Stimulated activated CD8-positive, alpha-beta memory T cell treated with anti-CD3 and anti-CD28 coated beads, Interleukin-12 subunit alpha, Interleukin-12 subunit beta, amount 100 ng/mL, for 4 hours (primary cell): ENCODE results near the gene LAMP1.
"Not testable (repeated sequence)": the region's sequence is repeated elsewhere in the genome, so short reads cannot be mapped to it uniquely, and the experiment has no call there.

Experiments
- DNase-seq: peaks from one replicate; pipeline ENCODE4 v3.0.0-alpha.2; 2020; ENCODE audit warnings: low read depth

Gene LAMP1

DNA sequence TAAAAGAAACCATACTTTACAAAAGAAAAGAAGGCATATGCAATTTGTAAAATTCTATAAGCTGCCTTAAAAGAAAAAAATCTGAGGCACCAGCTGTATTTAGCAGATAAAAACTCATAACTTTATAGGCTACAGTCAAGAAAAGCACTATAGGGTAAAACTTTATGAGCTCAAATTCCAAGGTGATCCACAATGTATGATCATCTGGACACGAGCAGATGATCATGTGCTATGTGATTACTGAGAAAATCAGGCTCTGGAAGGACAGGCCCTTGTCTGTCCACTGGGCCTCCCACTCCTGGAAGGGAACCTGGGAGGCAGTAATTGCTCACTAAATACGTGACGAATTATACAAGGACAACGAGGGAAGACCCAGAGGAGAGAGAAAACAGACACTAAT lies 59.6 kb downstream of the LAMP1 start:
- no peak for DNase-seq

DNA sequence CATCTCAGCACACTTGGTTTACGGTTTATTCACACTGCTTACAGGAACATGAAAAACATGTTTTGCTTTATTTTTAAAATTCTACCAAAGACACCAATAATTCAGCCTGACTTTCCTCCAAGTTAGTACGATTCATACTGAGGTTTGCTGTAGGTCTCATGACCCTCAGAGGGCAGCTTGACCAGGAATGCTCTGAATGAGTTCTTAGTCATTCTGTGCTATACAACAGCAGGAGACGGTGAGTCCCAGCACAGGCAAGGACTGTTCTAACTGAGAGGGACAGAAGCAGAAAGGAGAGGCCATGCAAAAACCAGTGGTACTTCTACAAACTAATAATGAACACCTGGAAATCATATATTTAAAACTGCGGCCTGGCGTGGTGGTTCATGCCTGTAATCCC lies 60.5 kb downstream of the LAMP1 start:
- no peak for DNase-seq

DNA sequence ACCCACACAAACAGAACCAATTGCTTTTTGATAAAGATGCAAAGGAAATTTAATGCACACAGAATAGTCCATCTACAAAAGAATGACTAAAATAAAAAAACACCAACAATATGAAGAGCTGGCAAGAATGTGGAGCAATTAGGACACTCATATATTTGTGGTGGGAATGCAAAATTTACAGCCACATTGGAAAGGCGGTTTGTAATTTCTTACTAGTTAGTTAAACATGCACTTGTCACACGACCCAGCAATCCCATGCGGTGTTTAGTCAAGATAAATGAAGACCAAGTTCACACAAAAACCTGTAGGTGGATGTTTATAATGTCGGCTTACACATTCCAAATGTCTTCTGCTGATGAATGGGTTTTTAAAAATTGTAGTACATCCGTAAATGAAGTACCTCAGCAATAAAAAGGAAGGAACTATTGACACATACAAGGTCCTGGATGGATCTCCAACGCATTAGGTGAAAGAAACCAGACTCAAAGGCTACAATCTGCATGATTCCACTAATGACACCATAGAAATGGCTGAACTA lies 61.7 kb downstream of the LAMP1 start:
- DNase-seq: no peak

DNA sequence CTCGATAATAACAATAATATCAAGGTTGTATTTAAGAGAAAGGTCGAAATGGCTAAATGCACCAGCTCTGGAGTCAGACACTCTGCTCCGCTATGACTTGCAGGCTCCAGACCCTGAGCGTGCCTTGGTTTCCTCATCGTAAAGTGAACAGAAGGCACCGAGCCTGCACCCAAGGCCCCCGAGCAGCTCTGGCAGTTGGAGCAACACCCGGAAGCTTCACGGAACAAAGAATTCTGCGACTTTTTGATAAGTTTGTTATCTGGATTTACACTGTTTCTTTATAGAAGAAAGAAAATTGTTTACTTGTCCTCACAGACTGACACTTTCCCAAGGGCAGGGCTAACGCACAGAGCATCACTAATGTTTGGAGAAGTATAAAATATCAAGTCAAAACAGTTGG lies 62.5 kb downstream of the LAMP1 start:
- DNase-seq: no peak

DNA sequence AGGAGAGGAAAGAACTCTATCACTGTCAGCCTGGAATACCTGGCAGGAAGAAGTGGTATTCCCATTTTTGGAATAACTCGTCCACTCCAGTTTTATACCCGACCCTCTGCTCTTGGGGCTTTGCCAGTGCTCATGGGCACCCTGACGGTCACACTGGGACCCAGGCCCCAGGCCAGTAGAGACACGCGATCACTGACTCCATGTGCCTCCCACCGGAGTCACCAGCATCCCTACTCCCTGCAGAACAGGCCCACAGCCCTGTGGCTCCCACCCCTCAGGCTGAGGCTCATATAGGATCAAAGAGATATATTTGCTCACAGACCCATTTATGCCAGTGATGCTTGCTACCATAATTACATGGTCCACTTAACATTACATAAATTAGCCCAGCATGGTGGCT lies 63.4 kb downstream of the LAMP1 start:
- no peak for DNase-seq

DNA sequence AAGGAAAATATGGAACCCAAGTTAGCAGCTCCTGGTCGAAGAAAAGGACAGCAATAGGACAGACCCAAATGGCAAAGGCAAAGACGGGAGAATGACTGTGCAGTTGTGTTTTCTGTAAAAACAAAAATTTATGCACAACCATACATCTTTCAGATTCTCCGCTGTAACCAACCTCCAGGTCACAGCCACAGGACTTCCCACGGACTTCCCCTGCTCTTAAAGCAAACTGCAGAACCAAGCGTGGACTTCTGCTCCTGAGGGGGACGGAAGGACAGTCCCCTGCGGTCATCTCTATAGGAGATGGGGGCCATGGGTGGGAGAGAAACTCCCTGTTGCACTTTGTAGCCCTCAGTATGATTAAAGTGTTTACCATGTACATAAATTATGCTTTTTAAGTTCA lies 64.4 kb downstream of the LAMP1 start:
- DNase-seq: no peak

DNA sequence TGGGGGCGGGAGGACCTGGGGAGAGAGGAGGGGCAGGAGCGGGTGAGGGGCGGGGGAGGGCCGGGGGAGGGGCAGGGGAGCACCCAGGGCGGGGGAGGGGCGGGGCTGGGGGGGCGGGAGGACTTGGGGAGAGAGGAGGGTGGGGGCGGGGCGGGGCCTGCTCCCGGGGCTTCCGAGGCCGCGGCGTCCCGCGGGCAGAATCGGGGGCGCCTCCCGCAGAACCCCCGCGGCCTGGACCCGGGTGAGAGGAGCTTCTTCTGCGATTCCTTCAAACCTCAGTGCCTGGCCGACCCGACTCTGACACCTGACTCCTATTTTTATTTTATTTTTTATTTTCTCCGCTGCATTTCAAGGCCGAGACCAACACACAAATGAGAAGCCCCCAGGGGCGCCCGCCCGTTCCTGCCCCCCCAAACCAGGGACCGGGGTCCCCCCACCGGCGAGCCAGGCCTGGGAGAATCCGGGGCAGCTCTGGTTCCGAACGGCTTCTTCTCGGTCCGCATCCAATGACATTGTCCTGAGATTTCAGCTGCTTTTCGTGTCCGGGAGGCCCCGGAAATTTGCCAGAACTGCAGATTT lies 67.4 kb downstream of the LAMP1 start:
- DNase-seq: no peak

DNA sequence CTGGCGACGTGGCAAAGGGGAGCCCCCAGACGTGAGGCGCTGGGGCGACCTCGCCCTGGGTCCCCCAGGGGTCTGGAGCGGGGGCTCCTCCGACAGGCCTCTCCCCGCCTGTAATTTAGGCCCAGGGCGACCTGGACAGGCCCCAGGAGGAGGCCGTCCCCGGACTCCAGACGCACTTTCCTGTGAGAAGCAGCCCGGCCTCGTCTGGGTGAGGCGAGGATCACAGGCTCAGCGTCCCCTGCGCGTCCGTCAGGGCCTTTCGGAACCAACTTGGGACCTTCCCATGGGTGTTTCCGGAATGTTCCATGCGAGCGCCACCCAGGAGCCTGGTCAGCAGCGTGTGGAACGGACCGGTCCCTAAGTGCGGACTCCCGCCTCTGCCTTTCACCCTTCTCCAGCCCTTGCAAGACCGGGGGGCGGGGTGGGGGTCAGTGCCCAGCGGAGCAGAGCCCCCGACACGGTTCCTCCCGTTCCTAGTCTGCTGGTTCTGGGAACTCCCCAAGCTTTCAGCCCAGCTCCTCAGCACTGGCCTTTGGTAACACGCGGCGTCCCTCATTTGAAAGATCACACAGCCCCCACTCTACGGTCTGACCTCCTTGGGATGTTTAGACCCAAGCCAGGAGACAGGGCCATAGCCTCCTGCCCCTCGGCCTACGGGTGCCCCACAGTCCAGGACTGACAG lies 68.0 kb downstream of the LAMP1 start:
- no peak for DNase-seq

DNA sequence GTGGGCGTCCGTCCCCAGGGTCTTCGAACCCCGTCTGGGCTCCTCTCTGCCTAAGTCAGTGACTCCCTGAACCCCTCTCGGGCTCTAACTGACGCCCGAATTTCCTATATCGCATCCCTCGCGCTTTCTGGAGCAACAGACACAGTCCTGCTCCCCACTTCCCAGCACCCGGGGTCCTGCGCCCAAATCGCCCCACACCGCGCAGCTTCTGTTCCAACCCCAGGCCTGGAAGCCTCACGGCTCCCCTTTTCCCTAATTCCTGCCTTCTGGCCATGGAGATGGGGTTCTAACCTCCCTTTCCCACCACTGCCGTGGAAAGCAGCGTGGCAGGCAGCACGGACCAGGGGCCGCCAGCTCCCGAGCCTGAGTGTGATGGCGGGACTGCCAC lies 68.5 kb downstream of the LAMP1 start:
- DNase-seq: no peak

DNA sequence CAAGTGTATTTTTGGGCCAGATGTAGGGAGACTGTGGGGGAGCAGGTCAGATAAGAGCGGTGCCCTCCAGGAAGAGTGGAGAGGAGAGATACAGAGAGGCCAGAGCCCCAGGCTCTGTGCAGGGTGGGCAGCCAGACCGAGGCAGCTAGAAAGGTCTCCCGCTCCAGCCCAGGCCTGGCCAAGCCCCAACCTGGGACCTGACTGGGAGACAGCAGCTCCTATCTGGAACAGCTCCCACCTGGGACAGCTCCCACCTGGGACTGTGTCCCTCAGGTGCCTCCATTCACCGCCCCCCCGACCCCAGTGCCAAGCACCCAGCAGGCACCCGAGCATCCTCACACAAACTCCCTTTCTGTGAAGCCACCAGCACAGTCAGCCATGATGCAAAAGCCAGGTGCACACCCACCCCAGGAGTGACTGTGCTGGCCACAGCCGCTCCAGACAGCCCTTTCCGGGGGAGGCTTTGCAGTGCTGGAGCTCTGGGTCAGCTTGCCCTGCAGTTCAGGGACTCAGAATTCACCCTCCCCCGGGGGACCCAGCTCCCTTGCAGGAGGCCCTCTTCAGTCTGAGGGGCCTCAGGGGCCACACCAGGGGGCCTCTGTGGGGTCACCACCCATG lies 69.0 kb downstream of the LAMP1 start:
- no peak for DNase-seq

DNA sequence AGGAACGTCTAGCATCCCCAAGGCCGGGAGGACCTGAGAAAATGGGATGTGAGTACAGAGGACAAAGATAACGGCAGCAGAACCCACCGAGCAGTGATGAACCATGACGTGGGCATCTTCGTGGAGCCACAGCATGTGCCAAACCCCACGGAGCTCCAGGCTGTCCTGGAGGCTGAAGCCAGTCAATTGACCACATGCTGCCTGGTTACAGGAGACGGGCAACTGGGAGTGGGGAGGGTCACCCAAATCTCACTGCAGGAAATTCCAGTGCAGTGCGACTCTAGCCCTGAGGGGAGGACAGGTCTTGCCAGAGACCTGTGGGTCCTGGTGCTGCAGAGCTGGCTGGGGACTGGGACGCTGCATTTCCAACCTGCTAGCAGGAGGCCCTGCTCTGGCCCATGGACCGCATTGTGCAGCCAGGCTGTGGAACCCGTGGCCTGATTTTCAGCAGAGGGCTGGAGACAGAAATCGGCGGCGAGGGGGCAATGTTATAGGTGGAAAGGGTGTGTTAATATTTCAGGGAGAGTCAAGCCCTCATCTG lies 70.1 kb downstream of the LAMP1 start:
- DNase-seq: no peak

DNA sequence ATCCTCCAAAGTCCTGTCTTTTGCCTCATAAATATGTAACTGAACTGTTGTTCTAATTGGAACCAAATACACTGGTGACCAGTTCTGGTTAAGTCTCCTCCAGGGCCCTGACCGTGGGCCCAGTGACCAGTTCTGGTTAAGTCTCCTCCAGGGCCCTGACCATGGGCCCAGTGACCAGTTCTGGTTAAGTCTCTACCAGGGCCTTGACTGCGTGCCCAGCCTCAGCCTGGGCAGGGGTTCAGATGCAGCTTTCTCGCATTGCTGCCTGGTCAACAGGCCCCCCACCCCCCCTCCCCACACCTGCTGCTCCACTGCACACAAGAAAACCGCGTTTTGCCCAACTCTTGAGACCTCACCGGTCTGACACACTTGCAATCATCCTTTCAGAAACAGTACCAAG lies 70.7 kb downstream of the LAMP1 start:
- DNase-seq: no peak

DNA sequence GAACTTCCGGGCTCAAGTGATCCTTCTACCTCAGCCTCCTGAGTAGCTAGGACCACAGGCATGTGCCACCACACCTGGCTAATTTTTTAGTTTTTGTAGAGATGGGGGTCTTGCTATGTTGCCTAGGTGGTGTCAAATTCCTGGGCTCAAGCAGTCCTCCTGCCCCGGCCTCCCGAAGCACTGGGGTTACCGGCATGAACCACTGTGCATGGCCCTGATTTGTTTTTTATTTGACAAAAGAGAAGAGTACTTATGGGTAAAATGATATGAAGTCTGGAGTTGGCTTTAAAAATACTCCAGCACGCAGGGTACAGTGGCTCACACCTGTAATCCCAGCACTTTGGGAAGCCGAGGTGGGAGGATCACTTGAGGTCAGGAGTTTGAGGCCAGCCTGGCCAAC lies 71.3 kb downstream of the LAMP1 start:
- not testable (repeated sequence) for DNase-seq

DNA sequence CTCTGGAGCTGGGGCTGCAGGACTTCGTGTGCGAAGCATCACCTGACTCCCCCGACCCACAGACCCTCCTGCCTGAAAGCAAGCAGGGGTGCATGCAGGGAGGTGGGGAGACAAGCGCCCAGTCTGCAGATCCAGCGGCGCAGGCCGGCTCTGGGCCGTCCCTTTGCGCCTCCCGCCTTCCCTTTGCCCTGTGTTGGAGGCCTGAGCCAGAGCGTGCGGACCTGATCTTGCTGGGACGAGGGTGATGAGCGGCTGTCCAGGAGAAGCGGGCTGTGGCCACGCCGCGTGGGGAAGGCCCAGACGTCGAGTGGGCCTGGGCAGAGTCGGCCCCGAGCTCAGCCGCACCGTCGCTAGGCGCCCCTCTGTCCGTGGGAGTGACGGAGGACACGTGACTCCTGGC lies 72.2 kb downstream of the LAMP1 start:
- DNase-seq: no peak

DNA sequence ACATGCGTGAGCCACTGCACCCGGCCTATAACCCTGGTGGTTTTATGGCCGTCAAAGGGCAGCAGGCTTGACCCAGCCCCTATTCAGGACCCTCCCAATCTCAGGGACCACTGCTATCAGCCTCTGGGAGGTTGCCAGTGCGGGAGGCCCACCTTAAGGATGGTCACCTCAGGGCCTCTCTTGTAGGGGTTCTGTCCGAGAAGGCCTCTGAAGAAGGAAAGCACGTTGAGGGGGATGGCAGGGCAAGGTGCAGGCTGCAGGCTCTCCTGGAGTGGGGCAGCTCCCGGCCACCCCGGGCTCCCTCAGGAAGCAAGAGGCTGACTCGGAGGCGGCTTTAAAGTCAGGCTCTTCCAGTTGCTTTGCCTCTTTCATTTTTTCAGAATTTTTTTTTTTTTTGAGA lies 72.8 kb downstream of the LAMP1 start:
- no peak for DNase-seq

DNA sequence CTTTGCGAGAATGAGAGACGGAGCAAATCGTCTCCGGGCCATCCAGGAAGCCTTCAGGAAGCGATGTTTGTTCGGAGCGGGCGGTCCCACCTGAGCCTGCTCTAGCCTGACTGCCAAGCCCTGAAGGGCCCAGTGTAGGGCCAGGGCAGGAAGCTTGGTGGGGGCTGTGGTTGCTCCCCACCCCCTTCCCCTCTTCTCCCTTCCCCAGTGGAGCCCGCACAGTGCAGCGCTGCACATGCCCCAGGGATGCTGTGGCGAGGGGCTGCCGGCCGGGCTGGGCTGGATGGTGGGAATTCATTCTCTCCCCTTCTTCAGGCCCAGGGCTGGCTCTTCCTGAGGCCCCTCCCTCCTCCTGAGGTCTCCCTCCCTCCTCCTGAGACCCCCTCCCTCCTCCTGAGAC lies 74.0 kb downstream of the LAMP1 start:
- no peak for DNase-seq

DNA sequence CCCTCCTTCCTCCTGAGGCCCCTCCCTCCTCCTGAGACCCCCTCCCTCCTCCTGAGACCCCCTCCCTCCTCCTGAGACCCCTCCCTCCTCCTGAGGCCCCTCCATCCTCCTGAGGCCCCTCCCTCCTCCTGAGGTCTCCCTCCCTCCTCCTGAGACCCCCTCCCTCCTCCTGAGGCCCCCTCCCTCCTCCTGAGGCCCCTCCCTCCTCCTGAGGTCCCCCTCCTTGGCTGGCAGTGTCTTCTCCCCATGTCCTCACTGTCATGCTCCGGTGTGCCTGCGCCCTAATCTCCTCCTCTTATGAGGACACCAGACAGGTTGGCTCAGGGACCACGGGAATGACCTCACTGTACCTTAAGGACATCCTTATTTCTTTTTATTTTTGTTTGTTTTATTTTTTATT lies 74.7 kb downstream of the LAMP1 start:
- not testable (repeated sequence) for DNase-seq
